BJ (cell line): ENCODE data around the gene TFF2. TPM values are rescaled to one million over a fixed set of nuclear protein-coding genes. Genes with fewer than 3 reads are reported as not detected.

Source experiments
- CTCF ChIA-PET: fragments of 350-600 bp; formaldehyde crosslinking; extraction: SDS; loops from one replicate; lab custom pipeline; 2021; ENCODE audit warnings: antibody characterized with exemption, inconsistent platforms; lab: Yijun Ruan, JAX
- POLR2A ChIA-PET: fragments of 300-600 bp; sonication (Branson Sonifier 250); formaldehyde crosslinking; extraction: SDS; loops from one replicate; lab custom pipeline; 2021; ENCODE audit warnings: antibody characterized with exemption; lab: Charles Lee
- DNase-seq: peaks from one replicate; pipeline ENCODE4 v3.0.0-alpha.2; 2011; ENCODE audit warnings: low read depth
- H3K27me3 ChIP-seq: 2 replicates; pipeline ENCODE4 v1.6.0; 2011; ENCODE audit warnings: low read length; ENCODE audit not compliant: control insufficient read depth, insufficient read depth
- H3K36me3 ChIP-seq: 2 replicates; pipeline ENCODE4 v1.5.1; 2011; ENCODE audit warnings: low read length; ENCODE audit not compliant: control insufficient read depth, insufficient read depth
- H3K4me3 ChIP-seq: 2 replicates; pipeline ENCODE4 v1.5.1; 2011; ENCODE audit warnings: low read depth, mild to moderate bottlenecking, control low read depth, low read length
- polyA plus RNA-seq: library from polyadenylated mRNA; depleted of rRNA; stranded (reverse); fragments of >200 nt; gene quantifications from 2 replicates; pipeline ENCODE4 v1.2.3, GENCODE V29; 2011
- TF ChIP-seq, protein P1 (sequence below): IDR thresholded peaks from 2 replicates; pipeline ENCODE4 v1.5.1; 2011; ENCODE audit warnings: low read depth, mild to moderate bottlenecking, control low read depth, inconsistent platforms, low read length, moderate library complexity; ENCODE audit not compliant: insufficient read depth

TFF2 gene
- polyA plus RNA-seq, 1 experiment, result not detected

DNA sequence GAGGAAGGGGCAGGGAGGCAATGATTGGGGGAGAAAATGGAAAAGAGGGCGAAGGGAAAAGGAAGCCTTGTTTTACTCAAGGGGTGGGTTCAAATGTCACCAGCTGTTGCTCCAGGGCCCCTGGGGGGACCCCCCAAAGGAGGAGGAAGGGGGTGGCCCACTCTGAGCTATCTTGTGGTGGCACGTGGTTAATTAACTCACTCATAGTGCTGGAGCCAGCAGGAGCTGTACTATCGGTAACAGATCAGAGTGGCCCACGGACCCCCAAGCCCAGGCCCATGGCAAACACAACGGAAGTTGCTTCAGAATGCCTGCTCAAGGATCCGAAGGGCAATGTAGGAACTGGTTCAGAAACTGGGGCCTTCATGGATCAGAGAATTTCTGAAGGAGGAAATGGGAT lies 7.2 kb downstream of the TFF2 start:
- TF ChIP-seq, protein P1, sequence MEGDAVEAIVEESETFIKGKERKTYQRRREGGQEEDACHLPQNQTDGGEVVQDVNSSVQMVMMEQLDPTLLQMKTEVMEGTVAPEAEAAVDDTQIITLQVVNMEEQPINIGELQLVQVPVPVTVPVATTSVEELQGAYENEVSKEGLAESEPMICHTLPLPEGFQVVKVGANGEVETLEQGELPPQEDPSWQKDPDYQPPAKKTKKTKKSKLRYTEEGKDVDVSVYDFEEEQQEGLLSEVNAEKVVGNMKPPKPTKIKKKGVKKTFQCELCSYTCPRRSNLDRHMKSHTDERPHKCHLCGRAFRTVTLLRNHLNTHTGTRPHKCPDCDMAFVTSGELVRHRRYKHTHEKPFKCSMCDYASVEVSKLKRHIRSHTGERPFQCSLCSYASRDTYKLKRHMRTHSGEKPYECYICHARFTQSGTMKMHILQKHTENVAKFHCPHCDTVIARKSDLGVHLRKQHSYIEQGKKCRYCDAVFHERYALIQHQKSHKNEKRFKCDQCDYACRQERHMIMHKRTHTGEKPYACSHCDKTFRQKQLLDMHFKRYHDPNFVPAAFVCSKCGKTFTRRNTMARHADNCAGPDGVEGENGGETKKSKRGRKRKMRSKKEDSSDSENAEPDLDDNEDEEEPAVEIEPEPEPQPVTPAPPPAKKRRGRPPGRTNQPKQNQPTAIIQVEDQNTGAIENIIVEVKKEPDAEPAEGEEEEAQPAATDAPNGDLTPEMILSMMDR, result no peak
- POLR2A ChIA-PET, result no interaction called here
- H3K4me3 ChIP-seq, result no peak overlapping the region
- no peaks in the 10 kb centered on the region for H3K36me3 ChIP-seq
- CTCF ChIA-PET, result no interaction called here
- DNase-seq, result no peak
- no peaks in the 10 kb centered on the region for H3K27me3 ChIP-seq

DNA sequence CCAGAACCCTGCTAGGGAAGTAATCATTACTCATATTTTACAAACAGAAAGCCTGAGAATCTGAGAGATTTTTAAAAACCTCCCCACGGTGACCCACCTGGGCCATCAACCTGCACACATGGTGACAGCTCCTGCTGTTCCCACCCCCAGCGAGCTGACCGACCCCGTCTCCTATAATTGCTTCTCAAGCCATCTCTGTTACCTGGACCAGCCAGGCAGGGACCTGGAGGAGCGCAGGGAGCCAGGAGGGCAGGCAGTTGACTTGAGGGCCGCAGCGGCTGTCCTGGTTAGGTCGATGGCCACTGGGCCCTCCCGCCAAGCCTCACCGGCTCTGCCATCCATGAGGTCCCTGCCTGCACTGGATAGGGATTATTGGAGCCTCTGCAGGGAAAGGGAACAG lies 7.7 kb downstream of the TFF2 start:
- no peaks in the 10 kb centered on the region for H3K36me3 ChIP-seq
- H3K27me3 ChIP-seq, result no peaks in the 10 kb centered on the region
- no peak for DNase-seq
- no peak overlapping the region for H3K4me3 ChIP-seq
- ChIA-PET CTCF (no interaction called here), POLR2A (no interaction called here)
- TF ChIP-seq, protein P1, result no peak

DNA sequence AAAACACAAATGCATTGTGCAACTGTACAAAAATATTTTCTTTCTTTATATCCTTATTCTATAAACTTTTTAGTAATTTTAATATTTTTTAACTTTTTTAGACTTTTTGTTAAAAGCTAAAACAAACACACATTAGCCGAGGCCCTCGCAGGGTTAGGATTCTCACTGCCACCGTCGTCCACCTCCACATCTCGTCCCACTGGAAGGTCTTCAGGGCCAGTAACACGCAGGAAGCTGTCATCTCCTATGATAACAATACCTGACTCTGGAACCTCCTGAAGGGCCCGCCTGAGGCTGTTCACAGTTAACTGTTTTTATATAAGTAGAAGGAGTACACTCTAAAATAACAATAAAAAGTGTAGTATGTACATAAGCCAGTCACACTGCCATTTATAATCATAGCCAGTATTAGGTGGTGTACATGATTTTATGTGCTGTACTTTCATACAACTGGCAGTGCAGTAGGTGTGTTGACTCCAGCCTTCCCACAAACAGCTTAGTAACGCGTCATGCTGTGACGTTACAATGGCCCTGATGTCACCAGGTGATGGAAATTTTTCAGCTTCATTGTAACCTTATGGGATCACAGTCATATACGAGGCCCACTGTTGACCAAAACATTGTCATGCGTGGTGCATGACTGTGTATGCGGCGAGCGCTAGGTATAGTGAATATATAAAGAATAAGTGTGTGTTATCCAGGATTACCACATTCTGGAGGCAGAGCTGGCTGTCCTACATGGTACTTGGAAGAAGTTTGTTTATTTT lies 8.8 kb downstream of the TFF2 start:
- Histone ChIP-seq H3K4me3 (no peak overlapping the region), H3K27me3 (peaks cover 2% of the 10 kb centered on the region), H3K36me3 (no peaks in the 10 kb centered on the region)
- TF ChIP-seq, protein P1, result no peak
- ChIA-PET CTCF (no interaction called here), POLR2A (no interaction called here)
- no peak for DNase-seq

DNA sequence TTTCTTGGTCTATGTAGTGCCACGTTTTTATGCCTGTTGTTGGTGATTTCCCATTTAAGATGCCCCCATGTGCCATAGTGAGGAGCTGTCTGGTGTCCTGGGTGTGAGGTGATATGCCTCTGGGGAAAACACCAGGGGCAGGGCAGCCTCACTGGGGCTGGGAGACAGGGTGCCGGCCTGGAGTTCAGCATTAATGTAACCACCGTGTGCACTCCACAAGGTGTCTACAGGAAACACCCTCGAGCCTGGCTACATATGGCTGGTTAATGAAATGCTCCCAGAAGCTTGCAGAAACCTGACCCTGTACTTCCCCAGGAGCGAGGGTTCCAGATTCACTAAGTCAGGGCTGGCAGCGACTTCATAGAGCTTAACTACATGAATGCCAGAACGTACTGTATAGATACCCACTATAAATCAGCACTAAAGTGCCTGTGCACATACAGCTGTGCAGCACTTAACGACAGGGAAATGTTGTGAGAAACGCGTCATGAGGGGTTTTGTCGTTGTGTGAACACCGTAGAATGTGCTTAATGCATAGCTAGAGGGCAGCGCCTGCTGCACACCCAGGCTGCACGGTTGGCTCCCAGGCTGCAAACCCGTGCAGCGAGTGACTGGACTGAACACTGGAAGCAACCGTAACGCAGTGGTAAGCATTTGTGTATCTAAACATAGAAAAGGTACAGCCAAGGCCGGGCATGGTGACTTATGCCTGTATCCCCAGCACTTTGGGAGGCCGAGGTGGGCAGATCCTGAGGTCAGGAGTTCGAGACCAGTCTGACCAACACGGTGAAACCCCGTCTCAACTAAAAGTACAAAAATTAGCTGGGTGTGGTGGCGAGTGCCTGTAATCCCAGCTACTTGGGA lies 10.4 kb downstream of the TFF2 start:
- no peak for DNase-seq
- TF ChIP-seq, protein P1, result no peak
- ChIA-PET CTCF (interaction anchor here (1.3 kb wide), 1 partner anchor 9 kb away, joined by 3 read pairs; no protein-coding TSS in a partner anchor), POLR2A (no interaction called here)
- H3K27me3 ChIP-seq, result peaks cover 2% of the 10 kb centered on the region
- H3K36me3 ChIP-seq, result no peaks in the 10 kb centered on the region
- H3K4me3 ChIP-seq, result no peak overlapping the region
